Smooth muscle cell (in vitro differentiated cells): Measurements from ENCODE around the gene CCNJL. TPM values are rescaled to one million over a fixed set of nuclear protein-coding genes. Genes with fewer than 3 reads are reported as not detected.

Source experiments
- DNase-seq: peaks from one replicate; lab custom pipeline; 2025; ENCODE audit not compliant: unreplicated experiment; lab: John Stamatoyannopoulos, UW
- H2AFZ ChIP-seq: fragments of 200-600 bp; sonication (generic); 2 replicates; pipeline ENCODE4 v1.6.0; 2016; ENCODE audit warnings: antibody characterized with exemption, low read depth, mild to moderate bottlenecking
- H3F3A ChIP-seq: fragments of 200-600 bp; sonication (generic); 2 replicates; pipeline ENCODE4 v1.6.0; 2017; ENCODE audit warnings: antibody characterized with exemption, low read depth
- H3K27ac ChIP-seq: fragments of 200-600 bp; sonication (generic); 2 replicates; pipeline ENCODE4 v1.5.1; 2016; ENCODE audit warnings: low read depth, mild to moderate bottlenecking
- H3K27me3 ChIP-seq: fragments of 200-600 bp; sonication (generic); 2 replicates; pipeline ENCODE4 v1.6.1; 2016; ENCODE audit warnings: low read depth, mild to moderate bottlenecking
- H3K36me3 ChIP-seq: fragments of 200-600 bp; sonication (generic); 2 replicates; pipeline ENCODE4 v1.5.1; 2016; ENCODE audit warnings: low read depth
- H3K4me1 ChIP-seq: fragments of 200-600 bp; sonication (generic); 2 replicates; pipeline ENCODE4 v1.5.1; 2016; ENCODE audit warnings: low read depth
- H3K4me2 ChIP-seq: fragments of 200-600 bp; sonication (generic); 2 replicates; pipeline ENCODE4 v1.6.0; 2016; ENCODE audit warnings: mild to moderate bottlenecking
- H3K4me3 ChIP-seq: fragments of 200-600 bp; sonication (generic); 2 replicates; pipeline ENCODE4 v1.5.1; 2016; ENCODE audit warnings: mild to moderate bottlenecking
- H3K79me2 ChIP-seq: fragments of 200-600 bp; sonication (generic); 2 replicates; pipeline ENCODE4 v1.6.0; 2016; ENCODE audit warnings: low read depth, mild to moderate bottlenecking
- H3K9ac ChIP-seq: fragments of 200-600 bp; sonication (generic); 2 replicates; pipeline ENCODE4 v1.6.0; 2016; ENCODE audit warnings: low read depth
- H3K9me3 ChIP-seq: fragments of 200-600 bp; sonication (generic); replicated peaks from 2 replicates; pipeline ENCODE4 v1.5.1; 2016; ENCODE audit warnings: low read depth
- H4K20me1 ChIP-seq: fragments of 200-600 bp; sonication (generic); 2 replicates; pipeline ENCODE4 v1.6.0; 2016; ENCODE audit warnings: low read depth
- CTCF ChIP-seq: fragments of 200-600 bp; sonication (generic); IDR thresholded peaks from 2 replicates; pipeline ENCODE4 v1.5.1; 2017; ENCODE audit warnings: borderline replicate concordance, mild to moderate bottlenecking, antibody characterized with exemption; ENCODE audit not compliant: insufficient read depth, poor library complexity, severe bottlenecking
- WGBS: methylation state at CpG from one replicate; pipeline ENCODE4 v1.1.7; 2016; ENCODE audit warnings: low lambda C conversion rate; 5-methylcytosine and 5-hydroxymethylcytosine counted together
- polyA plus RNA-seq: library from polyadenylated mRNA; unstranded; fragments of >200 nt; fragmentation: Nextera tagmentation; extraction: Ambion mirVana; gene quantifications from 2 replicates; pipeline ENCODE4 v1.2.1, GENCODE V29; 2016
- total RNA-seq: library from RNA; depleted of rRNA; stranded (reverse); fragments of >200 nt; gene quantifications from 2 replicates; pipeline ENCODE4 v1.2.3, GENCODE V29; 2014

The CCNJL gene
- total and polyA plus RNA-seq, 2 experiments from 2014 or later = 3.4 to 6.2 TPM

GRCh38 chr5:160229190-160229742 is 83.1 kb downstream of the CCNJL start, which contains the start of gene FABP6:
TSS of gene FABP6 (plus strand) at chr5:160229506. CDS start at chr5:160229558, 52 bp downstream.
- Histone ChIP-seq H3K79me2 (no peaks in the 10 kb centered on the region), H3K27ac (no peak within 1 kb of the TSS), H4K20me1 (no peaks in the 10 kb centered on the region), H3K27me3 (no peaks in the 10 kb centered on the region), H2AFZ (no peak within 1 kb of the TSS), H3K4me3 (no peak within 1 kb of the TSS), H3K9me3 (no peaks in the 10 kb centered on the region), H3F3A (no peaks in the 10 kb centered on the region), H3K36me3 (no peaks in the 10 kb centered on the region), H3K4me1 (no peaks in the 10 kb centered on the region), H3K9ac (no peak within 1 kb of the TSS), H3K4me2 (no peak within 1 kb of the TSS)
- WGBS = 92% methylated on average over 7 of the region's 7 CpGs
- TF ChIP-seq CTCF = no peak
- DNase-seq = no peak

GRCh38 chr5:160227012-160227411 is 85.4 kb downstream of the CCNJL start:
- DNase-seq = no peak
- no peaks in the 10 kb centered on the region for H3K27me3 ChIP-seq
- no peak overlapping the region for H3K4me3 ChIP-seq
- H3F3A ChIP-seq = no peaks in the 10 kb centered on the region
- H4K20me1 ChIP-seq = no peaks in the 10 kb centered on the region
- no peaks in the 10 kb centered on the region for H3K9me3 ChIP-seq
- H3K4me2 ChIP-seq = no peak overlapping the region
- no peaks in the 10 kb centered on the region for H3K36me3 ChIP-seq
- H3K79me2 ChIP-seq = no peaks in the 10 kb centered on the region
- no peak overlapping the region for H2AFZ ChIP-seq
- H3K4me1 ChIP-seq = no peaks in the 10 kb centered on the region
- no peak overlapping the region for H3K9ac ChIP-seq
- WGBS = 94% methylated on average over 2 of the region's 2 CpGs
- TF ChIP-seq CTCF = no peak
- H3K27ac ChIP-seq = no peak overlapping the region

GRCh38 chr5:160221082-160221481 is 91.3 kb downstream of the CCNJL start:
- WGBS = 91% methylated on average over 3 of the region's 3 CpGs
- Histone ChIP-seq H3F3A (no peaks in the 10 kb centered on the region), H3K36me3 (no peaks in the 10 kb centered on the region), H3K4me3 (no peak overlapping the region), H3K79me2 (no peaks in the 10 kb centered on the region), H3K9me3 (no peaks in the 10 kb centered on the region), H3K27me3 (no peaks in the 10 kb centered on the region), H3K9ac (no peak overlapping the region), H3K4me2 (no peak overlapping the region), H2AFZ (no peak overlapping the region), H3K4me1 (no peaks in the 10 kb centered on the region), H4K20me1 (no peaks in the 10 kb centered on the region), H3K27ac (no peak overlapping the region)
- TF ChIP-seq CTCF = no peak
- DNase-seq = no peak

GRCh38 chr5:160219356-160219755 is 93.0 kb downstream of the CCNJL start:
- no peak overlapping the region for H3K4me3 ChIP-seq
- WGBS = 81% methylated on average over 4 of the region's 4 CpGs
- H3K9me3 ChIP-seq = no peaks in the 10 kb centered on the region
- no peak for DNase-seq
- no peaks in the 10 kb centered on the region for H3F3A ChIP-seq
- no peak overlapping the region for H3K9ac ChIP-seq
- no peaks in the 10 kb centered on the region for H3K79me2 ChIP-seq
- H4K20me1 ChIP-seq = no peaks in the 10 kb centered on the region
- H3K4me2 ChIP-seq = no peak overlapping the region
- H3K27ac ChIP-seq = no peak overlapping the region
- no peak overlapping the region for H2AFZ ChIP-seq
- TF ChIP-seq CTCF = no peak
- no peaks in the 10 kb centered on the region for H3K4me1 ChIP-seq
- H3K27me3 ChIP-seq = no peaks in the 10 kb centered on the region
- no peaks in the 10 kb centered on the region for H3K36me3 ChIP-seq
